GM21423 (cell line): ENCODE data around the gene STUB1.

Experiments
- ATAC-seq: cut with Tn5 transposase; IDR thresholded peaks from one replicate; pipeline ENCODE4 v1.9.1; 2021; ENCODE audit warnings: mild to moderate bottlenecking, moderate library complexity; ENCODE audit not compliant: unreplicated experiment

Gene STUB1

DNA sequence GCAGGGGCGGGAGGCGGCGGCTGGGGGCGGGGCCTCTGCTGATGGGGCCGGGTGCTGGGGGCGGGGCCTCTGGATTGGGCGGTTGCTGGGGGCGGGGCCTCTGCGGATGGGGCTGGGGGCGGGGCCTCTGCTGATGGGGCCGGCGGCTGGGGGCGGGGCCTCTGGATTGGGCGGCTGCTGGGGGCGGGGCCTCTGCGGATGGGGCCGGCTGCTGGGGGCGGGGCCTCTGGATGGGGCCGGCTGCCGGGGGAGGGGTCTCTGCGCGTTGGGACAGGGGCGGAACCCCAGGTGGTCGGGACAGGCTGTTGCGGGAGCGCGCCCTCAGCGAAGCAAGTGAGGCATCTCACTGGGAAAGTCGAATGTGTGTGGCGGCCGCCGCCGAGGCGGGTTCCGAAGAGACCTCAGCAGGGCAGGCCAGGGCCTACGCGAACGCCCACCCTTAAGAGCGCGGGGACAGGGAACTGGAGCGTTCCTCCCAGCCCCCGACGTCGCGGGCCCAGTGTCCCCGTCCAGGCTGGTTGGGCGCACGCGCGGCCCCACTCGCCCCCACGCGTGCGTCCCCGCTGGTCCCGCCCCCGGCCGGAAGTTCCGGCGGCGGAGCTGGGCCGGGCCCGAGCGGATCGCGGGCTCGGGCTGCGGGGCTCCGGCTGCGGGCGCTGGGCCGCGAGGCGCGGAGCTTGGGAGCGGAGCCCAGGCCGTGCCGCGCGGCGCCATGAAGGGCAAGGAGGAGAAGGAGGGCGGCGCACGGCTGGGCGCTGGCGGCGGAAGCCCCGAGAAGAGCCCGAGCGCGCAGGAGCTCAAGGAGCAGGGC, at the start of gene STUB1:
STUB1 (plus strand) TSS at position 597 of the 811 bp plus-strand sequence; CDS start at position 713, 116 bp downstream.
- peak; percentile 35 for ATAC-seq

DNA sequence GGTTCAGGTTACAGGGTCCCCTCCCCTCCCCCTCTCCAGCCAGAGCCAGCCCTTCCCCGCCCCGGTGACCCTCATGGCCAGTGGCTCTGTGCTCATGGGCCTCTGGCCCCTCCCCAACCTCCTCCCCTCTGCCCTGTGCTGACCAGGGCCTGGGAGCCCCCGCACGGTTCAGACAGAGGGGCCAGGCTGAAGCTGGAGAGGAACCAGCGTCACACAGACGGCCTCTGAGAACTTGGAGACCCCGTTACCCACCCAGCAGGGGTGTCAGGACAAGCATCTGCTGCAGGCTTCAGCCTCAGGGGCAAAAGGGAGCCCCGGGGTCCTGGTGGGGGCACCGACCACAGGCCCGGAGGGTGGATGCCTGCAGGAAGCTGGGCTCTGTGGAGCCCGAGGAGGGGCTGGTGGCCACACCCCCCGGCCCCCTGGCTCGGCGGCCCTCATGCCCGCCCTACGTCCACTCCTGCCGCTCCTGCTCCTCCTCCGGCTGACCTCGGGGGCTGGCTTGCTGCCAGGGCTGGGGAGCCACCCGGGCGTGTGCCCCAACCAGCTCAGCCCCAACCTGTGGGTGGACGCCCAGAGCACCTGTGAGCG, 49.3 kb upstream of the STUB1 start, which contains the start of gene WFIKKN1:
WFIKKN1 (plus strand) TSS at position 171 of the 591 bp plus-strand sequence; CDS start at position 440, 269 bp downstream.
- ATAC-seq: no peak

DNA sequence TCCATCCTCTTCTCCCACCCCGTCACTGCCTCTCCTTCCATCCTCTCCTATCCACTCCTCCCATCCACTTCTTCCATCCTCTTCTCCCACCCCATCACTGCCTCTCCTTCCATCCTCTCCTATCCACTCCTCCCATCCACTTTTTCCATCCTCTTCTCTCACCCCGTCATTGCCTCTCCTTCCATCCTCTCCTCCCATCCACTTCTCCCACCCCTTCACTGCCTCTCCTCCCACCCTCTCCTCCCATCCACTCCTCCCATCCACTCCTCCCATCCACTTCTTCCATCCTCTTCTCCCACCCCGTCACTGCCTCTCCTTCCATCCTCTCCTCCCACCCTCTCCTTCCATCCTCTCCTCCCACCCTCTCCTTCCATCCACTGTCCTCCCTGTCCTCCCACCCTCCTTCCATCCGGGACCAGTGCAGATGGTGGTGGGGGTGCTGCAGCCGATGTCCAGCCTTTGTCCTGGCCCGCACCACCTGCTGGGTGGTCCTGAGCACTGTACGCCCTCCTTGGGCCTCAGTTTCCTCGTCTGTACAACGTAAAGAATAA, 48.3 kb upstream of the STUB1 start:
- ATAC-seq: no peak

DNA sequence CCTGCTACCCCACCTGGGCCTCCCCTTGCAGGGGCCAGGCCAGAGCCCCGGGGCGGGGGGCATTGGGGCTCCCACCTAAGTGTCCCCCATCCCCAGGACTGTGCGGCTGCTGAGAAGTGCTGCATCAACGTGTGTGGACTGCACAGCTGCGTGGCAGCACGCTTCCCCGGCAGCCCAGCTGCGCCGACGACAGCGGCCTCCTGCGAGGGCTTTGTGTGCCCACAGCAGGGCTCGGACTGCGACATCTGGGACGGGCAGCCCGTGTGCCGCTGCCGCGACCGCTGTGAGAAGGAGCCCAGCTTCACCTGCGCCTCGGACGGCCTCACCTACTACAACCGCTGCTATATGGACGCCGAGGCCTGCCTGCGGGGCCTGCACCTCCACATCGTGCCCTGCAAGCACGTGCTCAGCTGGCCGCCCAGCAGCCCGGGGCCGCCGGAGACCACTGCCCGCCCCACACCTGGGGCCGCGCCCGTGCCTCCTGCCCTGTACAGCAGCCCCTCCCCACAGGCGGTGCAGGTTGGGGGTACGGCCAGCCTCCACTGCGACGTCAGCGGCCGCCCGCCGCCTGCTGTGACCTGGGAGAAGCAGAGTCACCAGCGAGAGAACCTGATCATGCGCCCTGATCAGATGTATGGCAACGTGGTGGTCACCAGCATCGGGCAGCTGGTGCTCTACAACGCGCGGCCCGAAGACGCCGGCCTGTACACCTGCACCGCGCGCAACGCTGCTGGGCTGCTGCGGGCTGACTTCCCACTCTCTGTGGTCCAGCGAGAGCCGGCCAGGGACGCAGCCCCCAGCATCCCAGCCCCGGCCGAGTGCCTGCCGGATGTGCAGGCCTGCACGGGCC, 47.5 kb upstream of the STUB1 start:
- ATAC-seq: no peak

DNA sequence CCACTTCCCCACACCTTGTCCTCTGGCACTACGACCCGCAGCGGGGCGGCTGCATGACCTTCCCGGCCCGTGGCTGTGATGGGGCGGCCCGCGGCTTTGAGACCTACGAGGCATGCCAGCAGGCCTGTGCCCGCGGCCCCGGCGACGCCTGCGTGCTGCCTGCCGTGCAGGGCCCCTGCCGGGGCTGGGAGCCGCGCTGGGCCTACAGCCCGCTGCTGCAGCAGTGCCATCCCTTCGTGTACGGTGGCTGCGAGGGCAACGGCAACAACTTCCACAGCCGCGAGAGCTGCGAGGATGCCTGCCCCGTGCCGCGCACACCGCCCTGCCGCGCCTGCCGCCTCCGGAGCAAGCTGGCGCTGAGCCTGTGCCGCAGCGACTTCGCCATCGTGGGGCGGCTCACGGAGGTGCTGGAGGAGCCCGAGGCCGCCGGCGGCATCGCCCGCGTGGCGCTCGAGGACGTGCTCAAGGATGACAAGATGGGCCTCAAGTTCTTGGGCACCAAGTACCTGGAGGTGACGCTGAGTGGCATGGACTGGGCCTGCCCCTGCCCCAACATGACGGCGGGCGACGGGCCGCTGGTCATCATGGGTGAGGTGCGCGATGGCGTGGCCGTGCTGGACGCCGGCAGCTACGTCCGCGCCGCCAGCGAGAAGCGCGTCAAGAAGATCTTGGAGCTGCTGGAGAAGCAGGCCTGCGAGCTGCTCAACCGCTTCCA, 46.7 kb upstream of the STUB1 start:
- ATAC-seq: no peak

DNA sequence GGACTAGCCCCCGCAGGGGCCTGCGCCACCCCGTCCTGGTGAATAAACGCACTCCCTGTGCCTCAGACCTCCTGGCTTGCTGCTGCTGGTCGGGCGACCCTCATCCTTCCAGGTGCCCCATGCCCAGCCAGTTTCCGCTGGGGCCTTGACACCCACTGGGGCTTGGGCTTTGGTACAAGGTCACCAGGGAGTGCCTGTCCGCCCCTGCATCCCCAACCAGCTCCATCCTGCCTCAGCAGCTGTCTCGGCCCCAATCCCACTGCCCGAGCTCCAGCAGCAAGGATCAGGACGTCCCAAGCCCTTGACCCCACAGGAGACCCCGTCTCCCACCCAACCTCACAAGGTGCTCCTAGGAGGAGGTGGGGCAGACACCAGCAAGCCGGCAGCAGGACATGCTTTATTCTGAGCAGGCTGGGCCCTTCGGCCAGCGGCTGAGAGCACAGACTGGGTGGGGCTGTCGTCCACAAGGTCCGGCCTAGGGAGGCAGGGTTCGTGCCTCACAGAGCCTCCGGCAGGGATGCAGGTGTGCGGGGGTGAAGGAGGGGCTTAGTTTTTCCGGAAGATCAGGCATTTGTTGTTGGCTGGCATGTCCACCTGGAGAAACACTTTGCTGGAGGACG, 46.0 kb upstream of the STUB1 start:
- ATAC-seq: no peak

DNA sequence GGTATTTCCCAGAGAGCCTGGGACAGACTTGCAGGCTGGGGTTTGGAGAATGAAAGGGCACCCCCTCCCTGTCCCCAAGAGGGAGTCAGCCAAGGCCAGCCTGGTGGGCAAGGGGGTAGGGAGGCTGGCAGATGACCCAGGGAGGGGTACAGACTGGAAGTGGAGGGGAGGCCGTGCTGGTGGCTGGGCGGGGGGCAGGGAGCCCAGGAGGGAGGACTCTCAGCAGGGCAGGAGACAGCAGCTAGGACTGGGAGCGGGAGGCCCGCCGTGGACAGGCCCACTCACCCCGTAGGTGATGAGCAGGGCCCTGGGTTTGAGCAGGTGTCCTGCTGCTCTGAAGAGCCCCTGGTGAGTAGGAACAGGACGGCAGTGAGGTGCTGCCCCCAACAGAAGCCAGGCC, 45.2 kb upstream of the STUB1 start:
- no peak for ATAC-seq

DNA sequence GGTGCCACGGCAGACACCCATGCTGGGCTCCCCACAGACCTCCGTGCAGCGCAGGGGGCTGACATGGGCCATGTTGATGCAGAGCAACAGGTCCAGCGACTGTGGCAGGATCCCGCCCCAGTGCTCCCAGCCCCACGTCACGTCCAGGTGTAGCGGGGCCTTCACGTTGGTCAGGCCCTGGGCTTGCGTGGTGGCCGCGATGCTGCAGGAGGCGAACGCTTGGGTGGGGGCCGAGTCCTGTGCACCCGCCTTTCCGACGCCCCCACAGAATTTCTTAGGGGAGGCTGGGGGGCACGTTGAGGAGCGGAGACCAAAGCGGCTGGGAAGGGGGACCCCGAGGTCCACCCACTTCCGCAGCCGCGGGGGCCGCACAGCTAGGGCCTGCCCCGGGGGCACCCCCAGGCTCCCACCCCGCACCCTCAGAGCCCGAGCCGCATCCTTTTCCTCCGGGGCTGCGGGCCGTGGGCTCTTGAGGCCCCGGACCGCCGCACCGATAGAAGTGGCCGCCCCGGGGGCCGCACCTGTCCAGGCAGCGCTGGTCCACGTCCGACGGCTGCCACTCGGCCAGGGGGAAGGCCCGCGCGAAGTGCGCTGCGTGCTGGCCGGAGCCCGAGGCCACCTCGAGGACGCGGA, 44.5 kb upstream of the STUB1 start:
- ATAC-seq: no peak

DNA sequence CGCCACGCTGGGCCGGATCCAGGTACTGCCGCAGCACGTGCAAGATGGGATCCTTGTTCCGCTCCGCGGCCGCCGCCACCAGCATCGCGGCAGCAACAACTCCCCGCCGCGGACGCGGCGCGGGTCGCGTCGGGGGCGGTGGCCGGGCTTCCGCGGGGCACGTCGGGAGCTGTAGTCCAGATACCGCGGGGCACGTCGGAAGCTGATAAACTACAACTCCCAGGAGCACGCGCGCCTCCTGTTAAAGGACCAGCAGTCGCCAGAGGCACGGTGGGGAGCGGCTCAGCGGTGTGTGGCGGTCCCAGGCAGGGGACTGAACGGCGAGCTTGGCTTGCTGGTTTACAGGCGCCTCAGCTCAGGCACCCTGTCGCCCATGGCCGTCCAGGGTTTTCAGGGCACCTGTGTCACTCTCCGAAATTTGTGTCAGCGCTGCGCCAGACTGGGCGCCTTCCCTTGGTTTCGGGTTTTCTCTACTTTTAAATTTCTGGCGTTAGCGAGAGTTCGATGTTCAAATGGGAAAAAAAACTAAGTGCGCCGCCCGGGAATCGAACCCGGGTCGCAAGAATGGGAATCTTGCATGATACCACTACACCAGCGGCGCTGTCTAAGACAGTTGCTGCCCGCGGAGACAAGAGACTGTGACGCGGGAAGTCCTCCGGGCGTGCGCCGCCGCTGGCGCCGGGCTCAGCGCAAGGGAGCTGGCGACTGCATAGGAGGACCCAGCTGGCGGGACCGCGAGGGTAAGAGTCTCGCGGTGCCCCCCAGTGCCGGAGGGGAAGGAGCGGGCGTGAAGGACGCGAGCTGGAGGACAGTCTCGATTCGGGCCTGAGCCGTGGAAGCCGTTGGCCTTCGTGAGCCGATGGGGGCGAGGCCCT, 43.8 kb upstream of the STUB1 start, which contains the start of gene METTL26:
METTL26 (minus strand) TSS at position 100 of the 875 bp plus-strand sequence; CDS start at position 85, 15 bp downstream.
- peak; percentile 67 for ATAC-seq

DNA sequence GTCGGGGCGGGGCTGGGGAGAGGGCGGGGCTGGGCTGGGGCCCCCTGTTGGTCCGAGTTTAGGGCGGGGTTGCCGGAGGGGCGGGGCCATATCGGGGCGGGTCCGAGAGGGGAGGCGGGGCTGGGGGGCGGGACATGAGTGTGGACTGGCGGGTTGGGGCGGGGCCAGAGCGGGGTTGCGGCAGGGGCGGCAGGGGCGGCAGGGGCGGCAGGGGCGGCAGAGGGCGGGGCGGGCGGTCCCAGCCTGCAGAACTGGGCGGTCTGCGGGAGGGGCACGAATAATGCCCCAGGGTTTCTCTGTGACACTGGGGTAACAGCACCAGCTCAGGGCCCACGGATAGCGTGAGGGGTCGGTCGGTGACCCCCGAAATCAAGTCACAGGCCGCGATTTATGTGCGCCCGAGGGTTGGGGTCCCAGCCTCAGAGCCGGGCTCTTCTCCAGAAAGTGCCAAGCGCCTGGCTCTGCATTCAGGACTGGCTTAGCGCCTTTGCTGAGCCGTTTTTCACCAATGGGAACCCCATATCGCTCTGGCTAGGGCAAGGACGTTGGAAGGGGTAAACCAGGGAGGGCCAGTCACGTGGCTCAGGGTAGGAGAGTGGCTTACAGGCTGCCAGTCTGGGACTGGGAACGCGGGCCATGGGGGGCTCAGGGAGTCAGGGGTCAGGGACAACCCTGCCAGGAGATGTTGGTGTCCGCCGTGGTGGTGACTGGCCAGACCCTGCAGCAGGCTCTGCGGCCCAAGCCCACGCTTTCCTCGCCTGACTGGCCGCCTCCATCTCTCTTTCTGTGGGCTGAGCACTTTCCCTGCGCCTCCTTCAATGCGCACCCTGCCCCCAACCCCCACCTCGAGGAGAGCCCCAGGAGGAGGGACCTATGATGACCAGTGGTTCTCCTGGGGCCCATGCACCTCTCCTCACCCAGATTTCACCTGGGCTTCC, 42.9 kb upstream of the STUB1 start:
- ATAC-seq: no peak

DNA sequence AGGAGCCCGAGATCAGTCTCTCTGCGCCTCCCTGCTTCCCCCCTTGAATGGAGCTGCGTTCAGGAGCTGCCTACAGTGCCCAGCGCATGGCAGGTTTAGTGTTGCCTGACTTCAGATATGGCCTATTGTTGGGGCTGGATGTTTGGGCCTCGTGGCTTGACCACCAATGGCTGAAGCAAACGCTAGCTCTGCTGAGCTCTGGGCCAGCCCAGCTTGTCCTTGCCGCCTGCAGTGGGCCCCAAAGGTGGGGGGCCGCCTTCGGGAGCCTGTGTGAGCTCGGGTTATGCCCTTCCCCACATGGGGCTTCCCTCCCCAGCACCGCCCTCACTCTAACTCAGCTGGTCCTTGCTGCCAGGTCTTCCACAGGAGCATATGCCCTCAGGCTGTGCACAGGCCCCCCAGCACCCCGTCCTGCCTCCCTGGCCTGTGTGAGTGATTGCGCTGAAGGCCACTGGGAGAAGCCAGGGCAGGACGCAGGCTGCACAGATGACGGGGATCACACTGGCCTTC, 42.1 kb upstream of the STUB1 start:
- ATAC-seq: no peak

DNA sequence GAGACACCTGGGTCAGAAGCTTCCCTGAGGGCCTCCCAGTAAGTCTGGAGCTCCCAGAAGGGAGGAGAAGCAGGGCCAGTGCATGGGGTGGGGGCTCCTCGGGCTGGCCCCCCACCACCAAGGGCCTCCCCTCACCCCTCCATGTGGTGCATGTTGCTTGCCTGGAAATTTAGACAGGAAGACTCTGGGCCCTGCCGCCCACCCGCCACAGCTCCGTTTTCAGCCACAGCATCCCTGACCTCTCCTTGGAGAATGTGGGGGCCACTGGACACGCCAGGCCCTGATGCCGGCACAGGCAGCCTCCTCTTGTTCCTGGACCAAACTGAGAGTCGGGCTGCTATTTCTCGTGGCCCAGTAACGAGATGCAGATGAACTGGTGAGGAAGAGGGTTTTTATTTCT, 41.4 kb upstream of the STUB1 start:
- no peak for ATAC-seq

DNA sequence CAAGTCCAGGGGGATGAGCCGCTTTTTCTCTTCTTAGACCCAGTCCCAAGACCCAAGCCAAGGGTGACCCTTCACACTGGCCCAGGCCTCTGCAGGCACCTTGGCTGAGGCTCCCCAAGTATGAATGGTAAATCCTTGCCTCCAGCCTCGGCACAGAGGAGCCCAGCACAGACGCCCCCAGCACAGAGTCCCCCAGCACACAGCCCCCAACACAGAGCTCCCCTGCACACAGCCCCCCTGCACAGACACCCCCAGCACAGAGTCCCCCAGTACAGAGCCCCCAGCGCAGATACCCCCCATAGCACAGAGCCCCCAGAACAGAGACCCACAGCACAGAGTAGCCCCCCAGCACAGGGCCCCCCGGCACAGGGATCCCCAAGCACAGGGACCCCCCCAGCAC, 39.6 kb upstream of the STUB1 start:
- ATAC-seq: no peak

DNA sequence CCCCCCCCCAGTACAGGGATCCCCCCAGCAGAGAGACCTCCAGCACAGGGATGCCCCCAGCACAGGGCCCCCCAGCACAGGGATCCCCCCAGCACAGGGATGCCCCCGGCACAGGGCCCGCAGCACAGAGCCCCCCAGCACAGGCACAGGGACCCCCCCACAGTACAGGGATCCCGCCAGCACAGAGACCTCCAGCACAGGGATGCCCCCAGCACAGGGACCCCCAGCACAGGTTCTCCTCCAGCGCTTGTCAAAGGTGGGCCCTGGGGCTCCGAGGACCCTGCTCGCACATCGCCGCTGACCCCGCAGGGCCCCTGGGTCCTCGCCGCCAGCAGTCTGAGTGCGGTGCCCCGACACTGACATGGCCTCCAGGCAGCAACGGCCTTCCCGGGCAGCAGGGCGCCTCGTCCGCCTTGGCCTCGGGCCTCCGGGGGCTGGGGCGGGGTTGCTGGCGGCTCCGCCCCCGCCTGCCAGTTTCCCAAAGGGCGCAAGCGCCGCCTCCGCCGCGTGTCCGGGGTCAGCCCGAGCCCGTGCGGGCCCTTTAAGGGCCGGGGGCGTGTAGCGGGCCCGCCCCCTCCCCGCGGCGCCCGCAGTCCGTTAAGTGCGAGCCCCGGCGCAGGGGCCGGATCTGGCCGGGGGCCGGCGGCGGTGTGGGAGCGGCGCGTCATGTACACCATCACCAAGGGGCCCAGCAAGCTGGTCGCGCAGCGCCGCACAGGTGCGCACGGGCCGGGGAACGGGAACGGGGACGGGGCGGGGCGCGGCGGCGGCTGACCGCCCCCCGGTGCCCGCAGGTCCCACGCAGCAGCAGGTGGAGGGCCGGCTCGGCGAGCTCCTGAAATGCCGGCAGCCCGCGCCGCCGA, 38.7 kb upstream of the STUB1 start, which contains the start of gene MCRIP2:
MCRIP2 (plus strand) TSS at position 503 of the 863 bp plus-strand sequence; CDS start at position 667, 164 bp downstream.
- ATAC-seq: peak; percentile 50

DNA sequence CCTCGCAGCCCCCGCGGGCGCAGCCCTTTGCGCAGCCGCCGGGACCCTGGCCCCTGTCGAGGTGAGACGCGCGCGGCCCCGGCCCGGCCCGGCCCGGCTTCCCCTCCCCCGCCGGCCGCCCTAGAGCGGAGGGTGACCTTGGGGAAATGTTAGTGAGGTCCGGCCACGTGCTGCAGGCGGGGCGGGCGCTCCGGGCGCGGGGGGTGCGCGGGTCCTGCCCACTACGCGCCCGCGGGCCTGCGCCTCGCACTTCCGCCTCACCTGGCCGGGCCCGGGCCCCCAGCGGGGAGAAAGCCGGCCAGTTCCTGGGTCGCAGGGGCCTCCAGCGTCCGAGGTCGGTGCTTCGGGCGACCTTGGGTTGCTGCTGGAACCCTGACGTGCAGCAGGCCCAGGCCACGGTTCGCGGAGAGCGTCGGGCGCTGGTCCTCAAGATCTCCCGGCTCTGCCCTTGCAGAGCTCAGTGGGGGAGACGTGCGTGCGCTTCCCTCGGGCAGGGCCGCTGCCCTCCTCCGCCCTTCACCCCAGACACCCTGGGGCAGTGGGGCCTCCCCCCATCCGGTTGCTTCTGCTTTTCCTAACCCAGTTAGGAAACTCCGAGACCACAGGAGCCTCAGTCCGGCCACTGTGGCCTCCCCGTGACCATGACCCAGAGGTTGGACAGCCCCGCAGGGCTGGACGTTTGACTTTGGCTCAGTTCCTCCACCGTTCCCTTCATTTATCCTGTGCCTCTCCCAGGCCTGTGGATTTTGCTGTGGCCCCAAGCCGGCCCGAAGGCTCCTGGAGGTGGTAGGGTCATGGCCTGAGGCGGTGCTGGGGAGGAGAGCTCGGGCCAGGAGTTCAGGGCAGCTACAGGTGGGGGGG, 37.8 kb upstream of the STUB1 start:
- peak; percentile 27 for ATAC-seq
